Transverse colon (tissue), 4 donors: ENCODE data around the gene NKAIN2.

ENCODE experiments used
- CTCF ChIP-seq, 5 experiments: fragments of 200-600 bp in 3 of 5; fragments of 450-650 bp in 2 of 5; sonication (generic) in 3 of 5; IDR thresholded peaks; 1 replicate in 2 of 5; 2 replicates in 3 of 5; pipeline ENCODE4 v1.5.1; 2016 to 2017; ENCODE audit warnings: antibody characterized with exemption in 5 of 5, inconsistent platforms in 3 of 5, mild to moderate bottlenecking in 2 of 5, moderate library complexity in 1 of 5
- EP300 ChIP-seq: sonication (generic); formaldehyde crosslinking; IDR thresholded peaks from one replicate; pipeline ENCODE4 v1.6.1; 2017; ENCODE audit warnings: antibody characterized with exemption, low read depth
- POLR2A ChIP-seq: fragments of 450-650 bp; IDR thresholded peaks from one replicate; pipeline ENCODE4 v1.6.1; 2016; ENCODE audit warnings: antibody characterized with exemption, mild to moderate bottlenecking, moderate library complexity
- POLR2AphosphoS5 ChIP-seq, 3 donors: sonication (generic); formaldehyde crosslinking; IDR thresholded peaks; one replicate each; pipeline ENCODE4 v1.6.1; 2016; ENCODE audit warnings: antibody characterized with exemption in 3 of 3

- TF ChIP-seq POLR2A (no peak), POLR2AphosphoS5 (IDR thresholded peaks at IDR 0.05) (no peak), EP300 (no peak), CTCF (IDR thresholded peaks at IDR 0.05) (no peak)
Observed at GRCh38 chr6:123849406-123849805, 45.7 kb downstream of the NKAIN2 start.
